ENCODE results near the gene TP53I11.

Gene TP53I11
- 2.1 to 11.5 (median 6.5) reads per million in 3 experiments for total RNA-seq

GRCh38 chr11:44950625-44951476 lies at the start of gene TP53I11:
TSS of gene TP53I11 (minus strand) at chr11:44950883. CDS start at chr11:44938335, 12,548 bp downstream.
- peak; percentile 45 for DNase-seq

DNA sequence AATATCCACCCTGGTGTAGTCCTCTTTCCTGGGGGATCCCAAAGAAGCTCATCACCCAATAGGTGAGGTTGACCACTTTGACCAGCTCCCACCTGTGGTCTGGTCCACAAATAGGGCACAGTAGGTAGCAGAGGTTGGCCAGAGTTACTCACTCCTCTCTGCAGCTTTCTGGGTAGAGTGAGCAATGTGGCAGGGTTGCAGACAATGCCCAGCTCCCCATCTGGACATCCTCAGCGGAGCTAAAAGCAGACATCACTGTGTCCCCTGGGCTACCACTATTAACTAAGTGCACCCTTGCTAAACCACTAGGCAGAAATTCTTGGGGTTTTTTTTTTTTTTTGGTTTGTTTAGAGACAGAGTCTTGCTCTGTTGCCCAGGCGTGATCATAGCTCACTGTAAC lies 48.4 kb upstream of the TP53I11 start:
- DNase-seq, result no peak

GRCh38 chr11:44998051-44998450 lies 47.4 kb upstream of the TP53I11 start:
- DNase-seq, result no peak

GRCh38 chr11:44997566-44997965 lies 46.9 kb upstream of the TP53I11 start:
- DNase-seq, result no peak

DNA sequence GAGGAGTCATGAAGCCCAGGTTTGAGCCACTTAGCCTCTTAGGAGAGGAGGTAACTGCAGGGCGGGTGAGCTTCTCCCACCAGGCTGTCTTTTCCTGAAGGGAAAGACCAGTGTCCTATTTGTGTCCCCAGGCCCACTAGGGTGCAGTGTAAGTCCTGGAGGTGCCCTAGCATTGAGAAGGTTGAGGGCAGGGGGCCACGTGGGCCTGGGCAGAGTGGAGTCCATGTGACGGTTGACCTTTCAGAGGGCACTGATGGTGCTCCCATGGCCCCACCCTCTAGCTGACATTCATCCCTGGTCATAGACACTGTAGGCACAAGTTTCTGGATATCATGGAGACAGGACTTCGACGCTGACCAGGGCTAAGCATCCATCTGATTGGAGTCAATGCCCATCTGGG lies 44.1 kb upstream of the TP53I11 start:
- no peak for DNase-seq

- DNase-seq, result no peak
These were observed 43.5 kb upstream of the TP53I11 start for GRCh38 chr11:44993971-44994704.

DNA sequence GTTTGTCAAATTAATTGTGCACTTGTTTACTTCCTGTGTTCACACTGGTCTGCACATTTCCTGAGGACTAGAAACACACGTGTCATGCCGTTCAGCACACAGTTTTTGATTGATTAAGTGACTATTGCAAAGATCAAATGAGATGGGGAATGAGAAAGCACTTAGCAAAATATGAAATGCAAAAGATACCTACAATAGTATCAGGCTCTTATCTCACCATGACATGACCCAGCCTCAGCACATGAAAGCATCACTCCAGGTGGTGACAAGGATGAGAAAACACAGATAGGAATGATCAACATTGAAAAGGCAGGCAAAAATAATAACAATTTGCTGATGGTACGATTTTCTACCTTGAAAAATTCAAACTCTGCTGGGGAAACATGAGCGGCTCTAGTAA lies 42.1 kb upstream of the TP53I11 start:
- DNase-seq, result no peak

- DNase-seq, result no peak
These were observed 41.5 kb upstream of the TP53I11 start for GRCh38 chr11:44992181-44992582.

GRCh38 chr11:44990665-44991064 lies 40.0 kb upstream of the TP53I11 start:
- DNase-seq, result no peak

DNA sequence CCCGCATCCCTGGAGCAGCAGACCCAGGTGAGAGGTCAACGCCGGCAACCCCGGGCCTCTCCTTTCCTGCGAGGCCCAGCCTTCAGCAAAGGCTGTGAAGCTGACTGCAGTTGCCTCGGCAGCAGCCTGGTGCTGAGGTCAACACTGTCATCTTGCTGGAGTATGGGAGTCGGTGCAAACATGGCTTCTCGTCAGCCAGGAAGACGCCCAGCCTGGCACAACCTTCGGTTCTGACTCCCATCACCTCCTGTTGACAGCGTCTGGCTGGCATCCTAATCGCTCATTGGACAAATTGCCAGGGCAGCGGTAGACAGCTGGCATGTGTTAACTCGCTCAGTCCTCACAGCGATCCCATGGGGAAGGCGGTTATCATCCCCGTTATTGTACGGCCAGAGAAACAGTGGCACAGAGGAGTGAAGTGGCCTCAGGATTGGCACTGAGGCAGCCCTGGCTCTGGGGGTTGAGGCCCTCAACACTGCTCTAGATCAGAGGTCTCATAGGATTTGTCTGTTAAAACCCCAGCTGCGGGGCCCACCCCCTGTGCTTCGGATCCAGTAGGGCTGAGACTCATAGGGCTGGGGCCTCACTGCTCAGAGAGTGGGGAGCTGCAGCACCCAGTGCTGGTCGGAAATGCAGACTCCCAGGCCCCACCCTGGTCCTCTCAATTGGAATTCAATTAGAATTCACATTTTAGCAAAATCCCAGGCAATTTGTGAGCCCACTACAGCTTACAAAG lies 39.3 kb upstream of the TP53I11 start:
- DNase-seq, result no peak

- DNase-seq, result no peak
These were observed 38.4 kb upstream of the TP53I11 start for GRCh38 chr11:44988981-44989635.

DNA sequence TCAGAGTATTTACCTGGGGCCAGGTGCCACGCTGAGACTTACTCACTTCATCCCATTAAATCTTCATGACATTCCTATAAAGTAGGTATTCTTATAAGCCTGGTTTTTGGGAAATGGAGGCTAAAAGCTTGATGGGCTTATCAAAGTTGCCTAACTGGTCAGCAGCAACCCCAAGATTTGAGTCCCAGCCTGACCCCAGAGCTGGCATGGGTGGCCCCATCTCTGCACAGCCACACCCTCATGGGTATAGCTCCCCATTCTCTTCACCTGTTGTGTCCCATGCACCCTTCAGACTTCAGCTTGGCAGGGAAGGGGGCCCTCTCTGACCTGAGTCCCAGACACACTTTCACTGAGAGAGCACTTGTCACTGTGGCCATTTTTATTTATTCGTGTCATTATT lies 37.4 kb upstream of the TP53I11 start:
- no peak for DNase-seq

- DNase-seq, result no peak
These were observed 36.8 kb upstream of the TP53I11 start for GRCh38 chr11:44987506-44987905.

GRCh38 chr11:44986315-44986714 lies 35.6 kb upstream of the TP53I11 start:
- DNase-seq, result no peak

- no peak for DNase-seq
These were observed 35.0 kb upstream of the TP53I11 start for GRCh38 chr11:44985721-44986120.

- DNase-seq, result no peak
These were observed 33.1 kb upstream of the TP53I11 start for GRCh38 chr11:44983786-44984185.

DNA sequence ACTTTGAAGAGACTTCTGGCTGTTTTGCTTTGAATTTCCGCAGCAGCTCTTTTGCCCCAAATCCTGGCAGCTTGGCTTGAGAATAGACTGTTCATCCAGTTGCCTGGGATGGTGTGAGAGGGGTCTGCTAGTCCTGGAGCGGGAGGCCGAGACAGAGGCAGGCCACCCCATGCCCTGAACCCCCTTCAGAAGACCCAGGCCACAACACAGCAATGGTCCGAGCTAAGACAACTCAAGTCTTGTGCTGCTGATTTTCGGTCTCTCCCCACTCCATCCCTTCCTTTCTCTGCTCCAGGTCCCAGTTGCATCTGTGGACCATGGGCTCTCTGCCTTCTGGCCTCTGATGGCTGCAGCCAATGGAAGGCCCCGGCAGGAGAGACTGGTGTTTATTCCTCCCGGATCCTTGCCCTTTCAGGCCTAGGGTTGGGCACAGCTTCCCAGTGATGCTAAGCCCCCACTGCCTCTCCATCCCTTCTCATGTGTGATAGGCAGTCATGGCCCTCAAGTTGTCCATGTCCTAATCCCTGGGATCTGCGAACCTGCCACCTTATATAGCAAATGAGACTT lies 31.9 kb upstream of the TP53I11 start:
- DNase-seq, result no peak

- no peak for DNase-seq
These were observed 30.1 kb upstream of the TP53I11 start for GRCh38 chr11:44980533-44981427.

- DNase-seq, result no peak
These were observed 29.1 kb upstream of the TP53I11 start for GRCh38 chr11:44979543-44980399.

GRCh38 chr11:44978961-44979331 lies 28.3 kb upstream of the TP53I11 start:
- no peak for DNase-seq

Measured in central memory CD4-positive, alpha-beta T cell (primary cell).